Hematopoietic multipotent progenitor cell (in vitro differentiated cells): ENCODE data around the gene CDH12. TPM values are rescaled to one million over a fixed set of nuclear protein-coding genes. Genes with fewer than 3 reads are reported as not detected.
"Not testable (repeated sequence)": the region's sequence is repeated elsewhere in the genome, so short reads cannot be mapped to it uniquely, and the experiment has no call there.

ENCODE experiments used
- DNase-seq, 3 donors: peaks; one replicate each; pipeline ENCODE4 v3.0.0-alpha.2; 2011 to 2015; ENCODE audit warnings: low read depth in 2 of 3, low spot score in 2 of 3
- total RNA-seq: library from RNA; depleted of rRNA; stranded (reverse); fragments of >200 nt; gene quantifications from one replicate; pipeline ENCODE4 v1.2.3, GENCODE V29; 2012

CDH12 gene
- total RNA-seq, 1 donor: not detected

DNA sequence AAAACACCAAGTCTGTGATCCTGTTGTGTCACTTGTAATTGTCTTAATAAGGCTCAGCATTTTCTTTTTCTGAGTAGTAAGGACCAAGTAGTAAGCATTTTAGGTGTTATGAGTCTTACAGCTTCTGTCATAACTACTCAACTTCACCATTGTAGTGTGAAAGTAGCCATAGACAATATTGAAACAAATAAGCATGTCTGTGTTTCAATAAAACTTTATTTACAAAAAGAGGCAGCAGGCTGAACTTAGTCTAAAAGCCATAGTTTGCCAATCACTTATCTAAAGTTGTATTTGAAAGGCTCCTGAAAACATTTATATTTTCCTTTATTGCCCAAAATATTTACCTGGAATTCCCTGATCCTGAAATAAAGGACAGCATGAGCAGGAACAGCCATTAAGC is 796.1 kb downstream of the CDH12 start:
- no peak for DNase-seq

DNA sequence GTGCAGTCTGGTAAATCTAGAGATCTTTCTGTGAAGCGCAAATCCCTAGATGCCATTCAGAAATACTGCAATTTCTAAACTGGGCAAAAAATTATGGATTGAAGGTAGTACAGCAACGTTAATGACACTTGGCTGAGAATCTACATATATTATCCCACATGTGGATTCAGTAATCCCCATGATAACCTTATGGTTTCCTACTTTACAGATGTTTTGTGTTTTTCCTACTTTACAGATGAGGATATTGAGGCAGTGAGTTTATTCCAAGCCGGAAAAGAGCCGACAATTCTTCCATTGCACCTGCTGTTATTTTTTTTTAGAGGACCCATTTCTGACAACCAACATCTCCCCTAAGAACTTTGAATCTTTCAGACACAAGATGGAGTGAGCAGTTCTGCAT is 796.5 kb downstream of the CDH12 start:
- DNase-seq: no peak

DNA sequence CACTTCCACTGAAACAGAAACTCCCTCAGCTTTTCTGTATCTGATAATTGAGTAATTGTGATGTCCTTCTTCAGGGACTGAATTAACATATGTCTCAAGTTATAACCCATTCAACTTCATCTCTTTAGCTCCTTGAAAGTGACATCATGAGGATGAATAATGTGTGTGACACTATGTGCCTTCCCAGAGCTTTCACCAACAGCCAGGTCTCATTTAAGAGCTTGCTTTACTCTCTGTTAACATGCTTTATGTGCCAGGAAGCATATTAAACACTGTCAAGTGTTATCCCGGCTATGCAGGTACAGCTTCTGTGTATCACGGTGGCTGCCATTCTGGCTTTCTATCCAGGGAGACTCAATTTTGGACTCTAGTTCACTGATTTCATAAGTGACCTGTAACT is 799.9 kb downstream of the CDH12 start:
- DNase-seq: no peak

DNA sequence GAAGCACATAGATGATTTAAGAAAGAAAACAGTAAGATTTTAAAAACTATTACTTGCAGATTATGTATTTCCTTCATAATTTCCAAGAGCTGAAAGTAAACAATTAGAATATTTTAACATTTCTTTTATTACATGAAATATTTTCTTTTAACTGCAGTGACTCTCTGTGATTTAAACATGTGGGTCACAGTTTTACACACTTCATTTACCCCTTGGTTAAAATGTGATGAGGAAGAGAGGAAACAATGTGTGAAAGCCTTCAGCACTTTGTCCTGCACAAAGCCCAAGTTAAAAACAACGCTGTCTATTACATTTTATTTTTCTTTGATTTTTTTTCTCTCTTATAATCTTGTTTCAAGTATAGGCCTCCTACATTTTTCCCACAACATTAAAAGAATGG is 801.3 kb downstream of the CDH12 start:
- DNase-seq: no peak

DNA sequence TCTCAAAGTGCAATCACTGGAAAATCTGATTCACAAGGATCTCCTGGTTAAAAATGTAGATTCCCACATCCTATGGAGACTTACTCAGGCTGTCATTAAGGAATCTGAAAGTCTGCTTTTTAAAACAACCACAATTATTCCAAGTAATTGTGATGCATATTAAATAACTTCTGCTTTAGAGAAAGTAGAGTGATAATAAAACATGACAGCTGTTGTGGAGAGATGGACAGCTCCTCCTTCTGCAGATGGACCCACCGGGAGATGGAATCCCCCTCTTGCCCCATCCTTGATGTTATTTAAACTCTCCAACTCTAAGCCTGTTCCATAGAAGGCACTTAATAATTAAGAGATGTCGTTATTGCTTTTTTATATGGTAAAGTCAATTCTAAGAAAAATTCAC is 802.2 kb downstream of the CDH12 start:
- DNase-seq: no peak

DNA sequence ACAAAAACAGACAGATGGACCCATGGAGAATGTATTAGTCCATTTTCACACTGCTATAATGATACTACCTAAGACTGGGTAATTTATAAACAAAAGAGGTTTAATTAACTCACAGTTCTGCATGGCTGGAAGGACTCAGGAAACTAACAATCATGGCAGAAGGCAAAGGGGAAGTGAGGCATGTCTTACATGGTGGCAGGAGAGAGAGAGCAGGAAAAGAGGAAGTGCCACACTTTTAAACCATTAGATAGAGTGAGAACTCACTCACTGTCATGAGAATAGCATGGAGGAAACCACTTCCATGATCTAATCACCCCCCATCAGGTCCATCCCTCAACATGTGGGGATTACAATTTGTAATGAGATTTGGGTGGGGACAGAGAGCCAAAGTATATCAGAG is 808.9 kb downstream of the CDH12 start:
- no peak for DNase-seq

DNA sequence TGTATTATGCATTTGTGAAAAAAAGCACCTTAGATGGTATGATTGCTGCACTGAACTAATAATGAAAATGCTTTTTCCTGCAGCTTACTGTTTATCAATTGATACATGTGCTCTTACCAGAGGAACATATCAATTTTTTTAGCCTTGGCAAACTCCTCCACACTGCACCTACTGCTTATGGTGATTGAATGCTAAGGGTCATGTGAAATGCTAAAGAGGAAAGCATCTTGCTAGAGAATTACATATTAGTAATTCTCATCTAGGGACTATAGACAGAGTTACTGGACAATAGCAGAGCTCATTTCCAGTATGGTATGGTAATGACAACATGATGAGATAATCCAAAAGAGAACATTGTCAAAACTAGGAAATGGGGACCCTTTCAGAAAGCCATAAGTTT is 817.1 kb downstream of the CDH12 start:
- DNase-seq: no peak

DNA sequence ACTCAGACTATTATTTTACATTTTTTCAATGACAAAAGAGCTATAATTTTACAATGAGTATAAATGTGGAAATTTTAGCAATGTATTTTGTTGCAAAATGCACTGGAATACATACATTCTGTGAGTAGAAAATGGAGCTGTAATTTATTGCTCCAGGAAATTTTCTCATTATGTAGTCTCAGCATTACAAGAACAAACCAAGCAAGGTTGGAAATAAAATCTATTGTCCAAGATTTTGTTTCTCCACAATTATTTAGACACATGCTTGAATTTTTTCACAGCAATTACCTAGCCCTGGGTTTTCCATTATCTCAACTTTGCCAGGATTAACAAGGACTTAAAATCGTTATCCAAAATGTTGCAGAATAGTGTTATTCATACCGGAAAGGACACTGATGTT is 820.1 kb downstream of the CDH12 start:
- DNase-seq: no peak

DNA sequence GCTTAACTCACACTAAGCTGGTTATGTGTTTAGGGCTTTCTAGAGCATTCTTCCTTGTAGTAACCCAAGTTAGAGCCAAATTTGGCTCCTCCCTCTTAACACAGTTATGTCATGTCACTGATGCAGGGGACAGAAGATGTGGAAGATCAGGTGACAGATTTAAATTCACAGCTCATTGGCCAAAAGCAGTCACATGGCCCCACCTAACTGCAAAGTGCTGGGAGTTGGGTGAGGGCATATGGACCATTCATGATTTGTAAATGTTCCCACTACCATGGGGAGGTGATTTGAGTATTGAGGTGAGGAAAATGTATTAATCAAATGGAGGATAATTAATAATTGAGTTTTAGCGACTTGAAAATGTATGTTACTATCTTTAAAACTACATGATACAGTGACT is 829.4 kb downstream of the CDH12 start:
- DNase-seq: no peak

DNA sequence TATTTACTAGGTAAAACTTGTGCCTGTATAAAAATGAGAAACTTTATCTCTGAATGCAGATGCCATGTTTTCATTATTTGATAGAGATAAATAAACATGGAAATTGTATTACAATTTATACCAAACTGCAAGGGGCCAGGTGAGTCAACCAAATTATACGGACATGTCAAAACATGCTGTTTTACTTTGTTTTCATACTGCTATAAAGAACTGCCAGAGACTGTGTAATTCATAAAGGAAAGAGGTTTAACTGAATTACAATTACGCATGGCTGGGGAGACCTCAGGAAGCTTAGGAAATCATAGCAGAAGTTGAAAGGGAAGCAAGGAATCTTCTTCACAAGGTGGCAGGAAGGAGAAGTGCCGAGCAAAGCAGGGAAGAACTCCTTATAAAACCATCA is 840.3 kb downstream of the CDH12 start:
- DNase-seq: not testable (repeated sequence)

DNA sequence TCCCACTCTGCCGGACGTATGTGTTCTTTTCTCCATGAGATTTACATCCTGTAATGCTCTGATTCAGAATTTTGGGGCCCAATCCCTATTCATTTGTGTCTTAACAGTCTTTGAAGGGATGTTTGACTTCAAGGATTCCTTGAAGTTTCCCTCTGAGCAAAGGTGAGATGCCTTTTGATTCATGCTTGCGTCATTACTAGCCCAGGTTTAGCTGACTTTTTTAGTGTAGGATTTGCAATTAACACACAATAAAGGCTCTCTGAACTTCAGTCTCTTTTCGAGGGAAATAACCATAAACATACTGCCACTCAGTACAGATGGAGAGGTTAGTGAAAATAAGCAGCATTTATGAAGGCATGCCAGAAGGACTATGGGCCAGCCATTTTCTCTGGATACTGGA is 842.3 kb downstream of the CDH12 start:
- DNase-seq: not testable (repeated sequence)

DNA sequence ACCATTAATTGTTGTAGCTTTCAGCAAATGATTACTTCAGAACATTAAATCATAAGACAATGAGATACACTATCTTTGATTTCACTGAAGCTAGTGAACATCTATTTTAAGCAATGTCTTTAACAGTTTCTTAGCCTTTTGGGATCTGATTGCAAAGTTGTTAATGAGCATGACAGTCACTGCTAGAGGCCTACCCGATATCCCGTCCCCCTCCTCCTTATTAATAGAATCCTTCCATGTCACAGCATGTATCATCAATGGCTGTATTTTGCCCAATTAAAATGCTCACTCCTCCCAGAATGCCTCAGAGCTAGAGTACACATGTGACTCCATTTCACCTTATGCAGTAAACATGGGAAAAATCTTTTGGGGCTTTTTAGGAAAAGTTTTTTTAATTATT is 852.0 kb downstream of the CDH12 start:
- not testable (repeated sequence) for DNase-seq

DNA sequence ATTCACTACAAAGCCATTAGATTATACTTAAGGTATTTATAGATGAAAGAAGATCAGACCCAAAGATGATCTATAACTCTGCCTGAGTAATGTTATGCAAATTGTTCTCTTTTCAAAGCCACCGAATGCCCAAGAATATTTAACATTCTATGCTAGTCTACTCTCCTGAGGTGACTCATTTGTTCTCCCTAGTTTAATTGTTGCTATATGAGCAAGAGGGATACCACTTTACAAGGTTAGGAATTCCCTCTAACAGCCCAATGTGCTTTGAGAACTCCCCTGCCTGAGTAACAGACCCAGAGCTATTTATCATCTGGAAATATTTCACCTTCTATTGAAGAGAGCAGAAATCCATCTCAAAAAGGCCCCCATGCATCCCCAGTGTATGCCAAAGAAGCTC is 867.3 kb downstream of the CDH12 start:
- DNase-seq: not testable (repeated sequence)

DNA sequence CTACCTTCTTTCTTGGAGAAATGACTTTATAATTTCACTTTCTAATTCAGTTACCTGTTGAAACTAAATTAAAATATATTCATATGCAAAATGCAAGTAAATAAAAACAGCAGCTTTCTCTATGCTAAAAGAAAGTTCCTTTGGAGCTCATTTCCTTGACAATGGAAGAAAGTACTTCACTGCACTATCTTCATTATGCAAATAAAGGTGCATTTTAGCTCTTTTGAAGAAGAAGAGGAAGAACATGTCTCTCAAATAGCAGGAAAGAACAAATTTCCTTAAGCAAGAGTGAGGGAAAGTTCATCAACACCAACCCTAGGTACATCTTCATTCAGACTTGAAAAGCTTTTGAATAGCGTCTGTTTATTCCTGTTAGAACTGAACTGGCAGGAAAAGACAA is 901.6 kb downstream of the CDH12 start:
- not testable (repeated sequence) for DNase-seq

DNA sequence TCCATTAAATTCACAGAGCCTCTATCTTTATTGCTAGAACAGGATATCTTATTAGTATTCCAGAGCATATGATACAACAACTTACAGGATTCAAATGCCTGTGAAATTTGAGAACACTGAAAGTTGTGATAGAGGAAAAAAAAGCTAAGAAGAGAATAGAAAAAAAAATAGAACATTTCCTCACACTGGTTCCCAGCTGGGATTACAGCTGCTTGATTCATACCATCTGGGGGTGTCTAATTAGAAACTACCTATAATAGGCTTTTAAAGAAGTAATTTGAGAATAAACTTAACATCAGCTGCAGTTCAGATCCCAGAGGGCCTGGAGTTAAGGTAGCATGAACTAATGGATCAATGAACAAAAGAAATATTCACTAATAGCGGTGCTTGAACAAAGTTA is 922.0 kb downstream of the CDH12 start:
- no peak for DNase-seq

DNA sequence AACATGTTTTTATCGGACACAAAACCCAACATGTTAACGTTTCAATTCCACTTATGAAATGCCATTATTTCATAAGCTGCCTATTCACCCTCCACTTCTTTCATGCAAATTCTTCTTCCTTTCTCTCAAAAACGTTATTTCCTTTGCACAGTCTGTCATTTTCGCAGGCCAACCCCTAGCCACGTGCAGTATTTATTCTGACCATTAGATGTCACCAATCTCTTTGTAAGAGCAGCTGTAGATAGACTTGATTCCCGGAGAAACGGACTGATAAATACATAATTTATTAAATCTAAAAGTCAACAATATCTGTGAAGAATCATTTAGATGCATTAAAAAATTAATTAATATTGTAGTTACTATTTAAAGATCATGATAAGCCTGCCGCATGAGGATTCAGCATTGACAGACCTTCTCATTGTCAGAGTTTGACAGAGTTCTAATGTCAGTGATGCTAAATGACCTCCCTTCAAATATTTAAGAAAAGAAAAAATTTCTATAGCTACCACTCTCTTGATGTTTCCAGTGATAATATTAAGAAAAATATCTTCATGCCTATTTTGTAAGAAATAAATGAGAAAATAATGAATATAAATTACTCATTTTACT is 933.6 kb downstream of the CDH12 start:
- peak in 2 of 3 donors; percentile 9 to 33 for DNase-seq

DNA sequence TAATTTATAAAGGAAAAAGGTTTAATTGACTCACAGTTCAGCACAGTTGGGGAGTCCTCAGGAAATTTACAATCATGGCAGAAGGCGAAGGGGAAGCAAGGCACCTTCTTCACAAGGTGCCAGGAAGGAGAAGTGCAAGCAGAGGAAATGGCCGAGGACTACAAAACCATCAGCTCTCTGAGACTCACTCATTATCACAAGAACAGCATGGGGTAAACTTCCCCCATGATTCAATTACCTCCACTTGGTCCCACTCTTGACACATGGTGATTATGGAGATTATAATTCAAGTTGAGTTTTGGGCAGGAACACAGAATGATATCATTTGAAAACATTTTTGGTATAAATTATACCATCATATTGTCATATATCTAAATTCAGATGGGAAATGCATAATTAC is 934.7 kb downstream of the CDH12 start:
- DNase-seq: peak in 1 of 3 donors; percentile 8

DNA sequence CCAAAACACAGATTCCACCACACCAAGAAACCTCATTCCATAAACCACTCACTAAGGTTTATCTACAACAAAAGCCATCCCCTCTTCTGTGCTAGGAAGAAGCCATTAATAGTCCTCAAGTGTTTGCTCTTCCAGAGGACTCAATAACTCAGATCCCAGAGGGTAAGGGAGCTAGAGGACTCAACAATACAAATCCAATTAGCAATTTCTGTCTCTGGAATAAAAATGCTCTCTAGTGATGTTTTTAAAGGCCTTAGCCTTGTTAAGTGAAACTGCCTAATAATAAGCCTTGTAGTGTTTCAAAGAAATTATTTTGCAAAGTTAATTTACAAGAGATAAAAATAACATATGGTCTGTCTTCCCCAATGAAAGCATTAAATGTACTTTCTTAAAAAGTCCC is 942.4 kb downstream of the CDH12 start:
- no peak for DNase-seq

DNA sequence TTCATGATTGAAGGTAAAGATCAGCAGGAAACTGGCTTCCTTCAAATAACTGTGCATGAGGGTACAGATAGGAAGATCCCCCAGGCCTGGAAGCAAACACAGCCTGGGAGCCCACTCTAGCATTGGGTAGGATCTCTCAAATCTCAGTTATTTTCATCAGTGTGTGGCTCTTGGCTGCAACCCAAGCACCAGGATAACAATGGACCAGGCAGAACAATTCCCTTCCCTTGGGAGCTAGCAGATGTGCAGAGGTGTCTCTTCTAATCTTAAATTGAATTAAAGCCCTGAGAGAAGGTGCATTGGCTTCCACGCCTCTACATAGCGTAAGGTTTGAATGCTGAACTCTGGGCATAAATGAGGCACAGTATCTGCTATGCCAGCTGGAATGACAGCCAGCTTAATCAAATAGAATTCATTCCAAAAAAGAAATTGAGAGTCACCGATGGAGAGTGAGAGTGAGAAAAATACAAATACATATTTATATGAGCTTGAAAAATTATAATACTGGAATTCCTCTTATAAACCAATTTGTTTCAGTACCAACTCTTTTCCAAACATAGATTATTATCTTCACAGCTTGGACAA is 957.3 kb downstream of the CDH12 start:
- DNase-seq: no peak

DNA sequence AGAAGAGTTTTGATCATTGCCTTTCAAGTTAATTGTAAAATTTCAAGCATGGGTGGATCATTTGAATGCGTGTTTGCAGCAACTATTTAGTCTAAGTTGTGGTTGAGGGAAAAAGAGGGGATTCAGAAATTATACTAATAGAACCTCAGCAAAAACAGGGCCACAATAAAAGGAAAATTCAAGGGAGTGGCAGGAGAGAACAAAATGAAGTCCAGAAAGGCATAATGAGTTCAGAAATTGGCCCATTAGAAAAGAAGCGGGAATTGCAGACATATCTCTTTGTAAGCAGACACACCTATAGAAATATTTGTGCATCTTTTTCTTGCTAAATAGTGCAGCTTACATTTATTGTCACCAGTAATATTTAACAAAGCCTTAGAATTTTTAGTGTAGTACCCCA is 960.0 kb downstream of the CDH12 start:
- DNase-seq: no peak

DNA sequence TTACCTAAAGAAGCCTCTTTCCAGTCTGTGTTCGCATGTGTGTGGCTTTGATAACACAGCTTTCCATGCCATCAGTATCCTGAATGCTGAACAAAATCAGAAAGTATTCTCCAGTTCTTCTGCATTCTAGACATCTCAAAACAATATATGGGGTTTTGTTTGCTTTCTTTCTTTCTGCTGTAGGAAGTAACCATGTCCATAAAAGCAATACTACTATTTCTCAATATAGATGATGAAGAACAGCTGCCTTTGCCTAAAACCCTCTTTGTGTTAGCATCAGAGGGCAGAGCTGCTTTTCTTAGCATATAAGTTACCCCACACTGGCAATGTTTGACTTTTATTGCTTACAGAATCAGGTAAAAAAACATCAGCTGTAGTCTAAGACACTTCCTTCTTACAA is 963.6 kb downstream of the CDH12 start:
- DNase-seq: no peak

DNA sequence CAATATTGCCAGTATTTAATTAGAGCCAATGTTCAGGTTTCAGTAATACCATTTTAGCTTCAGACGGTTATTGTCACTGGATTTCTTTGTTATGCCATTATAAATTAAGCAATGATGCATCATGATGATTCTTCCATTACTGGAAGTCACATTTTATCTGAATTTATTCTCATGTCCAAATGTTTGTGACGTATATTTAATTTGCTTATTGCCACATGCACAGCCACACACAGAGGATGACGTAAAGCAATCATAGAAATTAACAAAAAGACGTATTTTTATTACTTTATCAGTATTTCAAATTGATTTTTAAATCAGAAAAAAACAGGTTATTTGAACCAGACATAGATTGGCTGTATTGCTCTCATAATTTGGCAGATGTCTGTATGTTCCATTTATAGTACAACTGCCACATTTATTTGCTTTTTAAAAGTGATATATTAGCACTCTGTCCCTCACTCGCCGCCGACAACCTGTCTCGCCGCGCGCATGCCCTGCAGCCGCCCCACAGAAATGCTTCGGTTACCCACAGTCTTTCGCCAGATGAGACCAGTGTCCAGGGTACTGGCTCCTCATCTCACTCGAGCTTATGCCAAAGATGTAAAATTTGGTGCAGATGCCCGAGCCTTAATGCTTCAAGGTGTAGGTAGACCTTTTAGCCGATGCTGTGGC is 970.9 kb downstream of the CDH12 start:
- no peak for DNase-seq
